Rectal smooth muscle tissue (tissue), 1 donor: Measurements from ENCODE around the gene BLTP1.
"Not testable (repeated sequence)": the region's sequence is repeated elsewhere in the genome, so short reads cannot be mapped to it uniquely, and the experiment has no call there.

ENCODE experiments used
- H3K27ac ChIP-seq: one replicate; pipeline ENCODE4 v1.7.0; 2013; ENCODE audit warnings: low read depth, low read length, inconsistent platforms
- H3K27me3 ChIP-seq: one replicate; pipeline ENCODE4 v1.7.0; 2013; ENCODE audit warnings: low read length; ENCODE audit not compliant: control insufficient read depth, insufficient read depth
- H3K36me3 ChIP-seq: one replicate; pipeline ENCODE4 v1.7.0; 2013; ENCODE audit warnings: low read length; ENCODE audit not compliant: control insufficient read depth, insufficient read depth
- H3K4me1 ChIP-seq: one replicate; pipeline ENCODE4 v1.7.0; 2013; ENCODE audit warnings: low read length; ENCODE audit not compliant: control insufficient read depth, insufficient read depth
- H3K4me3 ChIP-seq: one replicate; pipeline ENCODE4 v1.7.0; 2013; ENCODE audit warnings: low read length
- H3K9ac ChIP-seq: one replicate; pipeline ENCODE4 v1.7.0; 2013; ENCODE audit warnings: low read length

Gene BLTP1

DNA sequence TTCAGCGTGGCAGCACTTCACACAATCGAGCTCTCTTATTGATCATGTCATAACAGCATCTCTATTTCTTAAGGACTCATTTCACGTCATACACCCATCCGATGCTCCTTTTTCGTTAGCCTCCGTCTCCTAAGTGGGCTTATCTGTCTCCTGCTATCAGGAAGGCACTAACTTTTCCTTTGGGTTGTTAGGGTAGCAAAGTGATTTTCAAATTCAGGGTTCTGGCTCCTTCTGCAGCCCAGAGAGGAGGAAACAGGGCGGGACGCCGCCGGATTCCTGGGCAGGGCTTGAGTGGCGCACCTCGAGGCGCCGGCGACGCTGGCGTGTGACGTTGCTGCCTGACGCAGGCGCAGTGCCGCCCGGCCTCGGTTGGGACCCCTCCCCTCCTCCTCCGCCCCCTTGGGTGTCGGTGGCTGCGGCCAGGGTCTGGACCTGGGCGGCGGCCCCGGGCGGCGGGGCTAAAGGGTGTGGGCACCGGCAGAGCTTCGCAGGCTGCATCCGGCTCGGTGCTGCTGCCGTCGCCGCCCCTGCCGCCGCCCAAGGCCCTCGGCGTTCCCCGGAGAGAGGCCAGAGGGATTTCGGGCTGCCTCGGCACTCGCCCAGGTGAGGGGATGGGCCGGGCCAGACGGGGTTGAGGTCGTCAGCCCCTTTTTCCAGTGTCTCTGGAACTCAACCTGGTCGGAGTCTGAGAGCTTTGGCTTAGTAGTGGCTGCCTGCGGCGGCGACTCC is at the start of gene BLTP1:
Gene BLTP1 (plus strand): TSS at position 350 of the 729 bp plus-strand sequence. CDS start 18,317 bp downstream, outside the sequence.
- H3K27me3 ChIP-seq, result no peaks in the 10 kb centered on the region
- H3K4me3 ChIP-seq, result peak within 1 kb of the TSS; percentile 89
- H3K9ac ChIP-seq, result peak within 1 kb of the TSS; percentile 96
- peaks cover 3% of the 10 kb centered on the region for H3K4me1 ChIP-seq
- H3K36me3 ChIP-seq, result peaks cover 3% of the 10 kb centered on the region
- H3K27ac ChIP-seq, result peak within 1 kb of the TSS; percentile 78

DNA sequence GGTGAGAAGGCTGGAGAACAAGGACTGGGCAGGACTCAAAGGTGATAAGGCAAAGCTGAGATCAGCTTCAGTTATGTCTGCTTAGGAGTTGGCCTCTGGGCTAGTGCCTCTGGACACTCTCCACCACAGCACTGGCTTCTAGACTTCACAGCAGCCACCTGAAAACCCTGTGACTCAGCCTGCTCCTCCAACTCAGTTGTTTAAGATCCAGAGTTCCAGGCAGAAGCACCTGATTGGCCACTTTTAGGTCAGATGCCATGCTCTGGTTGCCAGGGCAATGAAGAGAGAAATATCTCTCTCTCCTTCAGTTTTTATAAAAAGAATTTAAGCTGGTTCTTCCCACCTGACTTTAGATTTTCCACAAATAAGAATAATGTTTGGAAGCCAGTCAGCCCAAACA is 47.9 kb upstream of the BLTP1 start:
- Histone ChIP-seq H3K36me3 (no peaks in the 10 kb centered on the region), H3K27me3 (no peaks in the 10 kb centered on the region), H3K9ac (no peak overlapping the region), H3K4me3 (no peak overlapping the region), H3K27ac (no peak overlapping the region), H3K4me1 (no peaks in the 10 kb centered on the region)

GRCh38 chr4:122107680-122108079 is 44.5 kb upstream of the BLTP1 start:
- H3K4me3 ChIP-seq, result no peak overlapping the region

DNA sequence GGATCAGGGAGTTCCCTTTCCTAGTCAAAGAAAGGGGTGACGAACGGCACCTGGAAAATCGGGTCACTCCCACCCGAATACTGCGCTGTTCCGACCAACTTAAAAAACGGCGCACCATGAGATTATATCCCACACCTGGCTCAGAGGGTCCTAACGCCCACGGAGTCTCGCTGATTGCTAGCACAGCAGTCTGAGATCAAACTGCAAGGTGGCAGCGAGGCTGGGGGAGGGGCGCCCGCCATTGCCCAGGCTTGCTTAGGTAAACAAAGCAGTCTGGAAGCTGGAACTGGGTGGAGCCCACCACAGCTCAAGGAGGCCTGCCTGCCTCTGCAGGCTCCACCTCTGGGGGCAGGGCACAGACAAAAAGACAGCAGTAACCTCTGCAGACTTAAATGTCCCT is 41.8 kb upstream of the BLTP1 start:
- not testable (repeated sequence) for H3K36me3 ChIP-seq, H3K27ac ChIP-seq, H3K4me3 ChIP-seq, H3K27me3 ChIP-seq, H3K9ac ChIP-seq, H3K4me1 ChIP-seq

More at GRCh38 chr4:122107680-122108079, 44.5 kb upstream of the BLTP1 start:
- Histone ChIP-seq H3K9ac (no peak overlapping the region), H3K27me3 (no peaks in the 10 kb centered on the region), H3K27ac (no peak overlapping the region), H3K4me1 (no peaks in the 10 kb centered on the region), H3K36me3 (no peaks in the 10 kb centered on the region)

- no peak overlapping the region for H3K9ac ChIP-seq
- no peak overlapping the region for H3K27ac ChIP-seq
- H3K27me3 ChIP-seq, result no peaks in the 10 kb centered on the region
- no peak overlapping the region for H3K4me3 ChIP-seq
- no peaks in the 10 kb centered on the region for H3K36me3 ChIP-seq
- no peaks in the 10 kb centered on the region for H3K4me1 ChIP-seq
Measured at GRCh38 chr4:122117743-122118142, 34.4 kb upstream of the BLTP1 start.

DNA sequence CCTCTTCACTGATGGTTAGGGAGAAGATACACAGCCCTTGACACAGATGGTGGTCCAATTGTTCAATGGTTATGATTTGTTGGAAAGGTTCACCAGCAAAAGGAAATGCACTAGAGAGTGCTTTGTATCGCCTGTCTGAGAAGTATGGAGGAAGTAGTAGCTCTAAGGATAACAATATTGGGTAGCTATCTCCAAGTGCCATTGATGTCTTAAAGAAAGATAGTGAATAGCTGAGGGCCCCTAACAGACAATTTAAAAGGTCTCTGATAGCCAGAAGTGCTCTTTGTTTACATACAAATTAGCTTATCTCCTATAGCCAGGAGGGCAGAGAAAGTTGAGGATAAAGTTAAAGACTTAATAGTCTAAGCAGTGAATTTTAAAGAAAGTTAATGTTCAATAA is 33.9 kb upstream of the BLTP1 start:
- H3K27me3 ChIP-seq, result no peaks in the 10 kb centered on the region
- no peak overlapping the region for H3K9ac ChIP-seq
- no peaks in the 10 kb centered on the region for H3K4me1 ChIP-seq
- H3K27ac ChIP-seq, result no peak overlapping the region
- H3K4me3 ChIP-seq, result no peak overlapping the region
- H3K36me3 ChIP-seq, result no peaks in the 10 kb centered on the region

DNA sequence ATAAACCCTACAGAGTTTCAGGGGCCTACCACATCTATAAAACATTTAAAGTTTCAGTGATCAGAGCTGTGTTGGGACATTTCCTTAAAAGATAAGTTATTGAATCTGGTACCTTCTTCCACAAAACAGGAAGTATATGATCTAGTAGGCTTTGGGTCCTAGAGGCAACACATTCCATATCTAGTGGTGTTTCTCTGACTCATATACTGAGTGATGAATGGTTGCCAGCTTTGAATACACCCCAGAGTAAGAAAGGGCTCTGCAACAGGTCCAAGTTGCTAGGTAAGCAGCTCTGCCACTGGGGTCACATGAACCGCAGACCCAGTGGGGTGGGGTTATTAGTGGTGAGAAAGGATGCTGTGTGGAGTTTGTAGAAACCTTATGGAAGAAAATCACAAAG is 32.4 kb upstream of the BLTP1 start:
- H3K4me1 ChIP-seq, result no peaks in the 10 kb centered on the region
- no peaks in the 10 kb centered on the region for H3K36me3 ChIP-seq
- H3K4me3 ChIP-seq, result no peak overlapping the region
- H3K9ac ChIP-seq, result no peak overlapping the region
- H3K27ac ChIP-seq, result no peak overlapping the region
- no peaks in the 10 kb centered on the region for H3K27me3 ChIP-seq

- H3K36me3 ChIP-seq, result no peaks in the 10 kb centered on the region
- no peaks in the 10 kb centered on the region for H3K4me1 ChIP-seq
- no peak overlapping the region for H3K4me3 ChIP-seq
- no peaks in the 10 kb centered on the region for H3K27me3 ChIP-seq
- H3K9ac ChIP-seq, result no peak overlapping the region
- no peak overlapping the region for H3K27ac ChIP-seq
Measured at GRCh38 chr4:122121593-122121992, 30.5 kb upstream of the BLTP1 start.

DNA sequence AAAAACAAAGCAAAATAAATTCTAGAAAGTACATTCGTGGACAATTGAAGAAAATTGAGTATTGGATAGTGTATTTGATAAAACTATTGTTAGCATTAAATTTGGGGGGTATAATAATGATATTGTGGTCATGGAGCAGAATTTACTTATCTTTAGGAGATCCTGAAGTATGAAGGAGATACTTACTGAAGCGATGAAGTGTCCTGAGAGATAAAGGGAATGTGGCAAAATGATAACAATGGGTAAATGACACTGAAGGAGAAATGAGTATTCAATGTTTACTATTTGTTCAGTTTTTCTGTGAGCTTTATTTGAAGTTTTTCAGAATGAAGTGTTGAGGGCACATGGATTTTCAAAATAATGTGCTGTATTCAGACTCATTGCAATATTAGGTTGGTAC is 30.0 kb upstream of the BLTP1 start:
- no peak overlapping the region for H3K27ac ChIP-seq
- no peaks in the 10 kb centered on the region for H3K27me3 ChIP-seq
- no peak overlapping the region for H3K4me3 ChIP-seq
- no peaks in the 10 kb centered on the region for H3K4me1 ChIP-seq
- H3K9ac ChIP-seq, result no peak overlapping the region
- H3K36me3 ChIP-seq, result no peaks in the 10 kb centered on the region

DNA sequence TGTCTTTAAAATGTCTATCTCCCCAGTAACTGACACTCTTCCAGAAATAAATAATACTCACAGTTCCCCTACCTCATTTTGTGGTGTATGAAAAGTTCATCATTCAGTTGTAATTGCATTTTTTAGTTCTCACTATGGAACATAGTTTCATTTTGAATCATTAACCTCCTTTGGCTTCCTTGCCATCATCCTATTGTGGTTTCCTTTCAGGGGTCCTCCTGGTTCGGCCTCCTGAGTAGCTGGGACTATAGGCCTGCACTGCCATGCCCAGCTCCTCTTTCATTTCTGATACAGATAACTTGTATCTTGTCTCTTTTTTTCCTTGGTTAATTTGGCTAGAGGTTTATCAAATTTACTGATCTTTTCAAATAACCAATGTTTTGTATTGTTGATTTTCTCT is 23.1 kb upstream of the BLTP1 start:
- Histone ChIP-seq H3K9ac (no peak overlapping the region), H3K36me3 (no peaks in the 10 kb centered on the region), H3K27ac (no peak overlapping the region), H3K4me1 (no peaks in the 10 kb centered on the region), H3K27me3 (no peaks in the 10 kb centered on the region), H3K4me3 (no peak overlapping the region)

- Histone ChIP-seq H3K9ac (no peak overlapping the region), H3K4me1 (no peaks in the 10 kb centered on the region), H3K27me3 (no peaks in the 10 kb centered on the region), H3K27ac (no peak overlapping the region), H3K4me3 (no peak overlapping the region), H3K36me3 (no peaks in the 10 kb centered on the region)
Measured at GRCh38 chr4:122131562-122132157, 20.5 kb upstream of the BLTP1 start.

- no peak overlapping the region for H3K27ac ChIP-seq
- H3K27me3 ChIP-seq, result no peaks in the 10 kb centered on the region
- no peaks in the 10 kb centered on the region for H3K4me1 ChIP-seq
- H3K4me3 ChIP-seq, result no peak overlapping the region
- no peaks in the 10 kb centered on the region for H3K36me3 ChIP-seq
- no peak overlapping the region for H3K9ac ChIP-seq
Measured at GRCh38 chr4:122132891-122133290, 19.2 kb upstream of the BLTP1 start.

- H3K4me3 ChIP-seq, result no peak overlapping the region
- H3K9ac ChIP-seq, result no peak overlapping the region
- no peak overlapping the region for H3K27ac ChIP-seq
- H3K36me3 ChIP-seq, result no peaks in the 10 kb centered on the region
- H3K27me3 ChIP-seq, result no peaks in the 10 kb centered on the region
- H3K4me1 ChIP-seq, result no peaks in the 10 kb centered on the region
Measured at GRCh38 chr4:122139139-122139538, 13.0 kb upstream of the BLTP1 start.
